WERI-Rb-1 (cell line): ENCODE results near the gene PTK7.
A peak's percentile ranks its signal among the peaks of the same experiment; 100 is the strongest.

Experiments used
- DNase-seq: peaks from one replicate; pipeline ENCODE4 v3.0.0-alpha.2; 2020
- H3K27ac ChIP-seq: fragments of 250-450 bp; sonication (Bioruptor Pico); 2 replicates; pipeline ENCODE4 v1.5.1; 2020; ENCODE audit warnings: mild to moderate bottlenecking, moderate library complexity
- H3K27me3 ChIP-seq: fragments of 250-450 bp; sonication (Bioruptor Pico); 2 replicates; pipeline ENCODE4 v1.5.1; 2021; ENCODE audit warnings: mild to moderate bottlenecking, low read depth, moderate library complexity; ENCODE audit not compliant: insufficient read depth, severe bottlenecking
- H3K36me3 ChIP-seq: fragments of 250-450 bp; sonication (Bioruptor Pico); 2 replicates; pipeline ENCODE4 v1.5.1; 2020; ENCODE audit warnings: mild to moderate bottlenecking, moderate library complexity
- H3K4me3 ChIP-seq: 2 replicates; pipeline ENCODE4 v1.5.1; 2011; ENCODE audit warnings: low read depth, mild to moderate bottlenecking, control low read depth, low read length
- H3K9me3 ChIP-seq: fragments of 250-450 bp; sonication (Bioruptor Pico); 2 replicates; pipeline ENCODE4 v1.5.1; 2021; ENCODE audit warnings: mild to moderate bottlenecking, moderate library complexity; ENCODE audit not compliant: severe bottlenecking
- CTCF ChIP-seq: IDR thresholded peaks from 2 replicates; pipeline ENCODE4 v1.5.1; 2011; ENCODE audit warnings: low read depth, mild to moderate bottlenecking, control low read depth, inconsistent platforms, low read length

PTK7 gene

GRCh38 chr6:43062818-43063217 is 13.3 kb upstream of the PTK7 start:
- Histone ChIP-seq H3K4me3 (no peak overlapping the region), H3K36me3 (peaks cover 31% of the 10 kb centered on the region), H3K27me3 (no peaks in the 10 kb centered on the region), H3K27ac (no peak overlapping the region), H3K9me3 (no peaks in the 10 kb centered on the region)
- DNase-seq: no peak
- no peak for TF ChIP-seq CTCF

- TF ChIP-seq CTCF: peak; percentile 67
- H3K36me3 ChIP-seq: peaks cover 33% of the 10 kb centered on the region
- no peaks in the 10 kb centered on the region for H3K27me3 ChIP-seq
- H3K4me3 ChIP-seq: no peak overlapping the region
- no peak overlapping the region for H3K27ac ChIP-seq
- peak; percentile 55 for DNase-seq
- H3K9me3 ChIP-seq: no peaks in the 10 kb centered on the region
Observed at GRCh38 chr6:43070028-43070632, 6.0 kb upstream of the PTK7 start.

GRCh38 chr6:43074847-43075669 is 1.1 kb upstream of the PTK7 start:
- Histone ChIP-seq H3K27ac (peak overlapping the region; percentile 34; the same call in 1 of the 2 replicates), H3K9me3 (no peaks in the 10 kb centered on the region), H3K27me3 (no peaks in the 10 kb centered on the region), H3K36me3 (peaks cover 37% of the 10 kb centered on the region), H3K4me3 (no peak overlapping the region)
- no peak for DNase-seq
- TF ChIP-seq CTCF: no peak

- Histone ChIP-seq H3K27ac (peak overlapping the region; percentile 88), H3K27me3 (no peaks in the 10 kb centered on the region), H3K4me3 (peak overlapping the region; percentile 78), H3K36me3 (peaks cover 33% of the 10 kb centered on the region), H3K9me3 (no peaks in the 10 kb centered on the region)
- no peak for TF ChIP-seq CTCF
- peak; percentile 67 for DNase-seq
Observed at GRCh38 chr6:43076464-43077332, 584 bp downstream of the PTK7 start.

GRCh38 chr6:43077333-43077809 is 1.3 kb downstream of the PTK7 start:
- Histone ChIP-seq H3K27me3 (no peaks in the 10 kb centered on the region), H3K9me3 (no peaks in the 10 kb centered on the region), H3K4me3 (peak overlapping the region; percentile 78), H3K36me3 (peaks cover 28% of the 10 kb centered on the region), H3K27ac (peak overlapping the region; percentile 88)
- no peak for DNase-seq
- TF ChIP-seq CTCF: no peak
